ENCODE data around the gene METAP1D.

DNA sequence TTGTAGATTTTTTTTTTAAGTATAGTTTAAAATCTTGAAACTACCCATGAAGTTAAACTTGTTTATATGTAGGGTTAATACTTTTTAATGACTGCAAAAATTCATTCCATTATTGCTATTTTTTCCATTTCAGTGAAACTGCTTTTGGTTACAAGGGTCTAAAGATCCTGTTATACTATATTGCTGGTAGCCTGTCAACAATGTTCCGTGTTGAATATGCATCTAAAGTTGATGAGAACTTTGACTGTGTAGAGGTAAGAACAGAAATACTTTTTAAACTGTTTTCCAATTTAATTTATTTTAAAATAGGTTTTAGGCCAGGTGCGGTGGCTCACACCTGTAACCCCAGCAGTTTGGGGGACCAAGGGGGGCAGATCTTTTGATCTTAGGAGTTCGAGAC is 47.0 kb upstream of the METAP1D start:
- TF ChIP-seq POLR2A (IDR thresholded peaks at IDR 0.05; ENCODE audit: low read length) (no peak), GATA1 (IDR thresholded peaks at IDR 0.05; ENCODE audit: low read depth, low read length) (no peak)
